IPS-18a (cell line): Measurements from ENCODE around the gene CDK17.
"Not testable (repeated sequence)": the region's sequence is repeated elsewhere in the genome, so short reads cannot be mapped to it uniquely, and the experiment has no call there.

Experiments
- H3K27ac ChIP-seq: one replicate; pipeline ENCODE4 v1.5.1; 2013; ENCODE audit warnings: low read length
- H3K27me3 ChIP-seq: one replicate; pipeline ENCODE4 v1.6.1; 2013; ENCODE audit warnings: mild to moderate bottlenecking, low read length; ENCODE audit not compliant: control insufficient read depth, insufficient read depth
- H3K36me3 ChIP-seq: one replicate; pipeline ENCODE4 v1.6.1; 2013; ENCODE audit warnings: low read depth, low read length; ENCODE audit not compliant: control insufficient read depth
- H3K4me1 ChIP-seq: one replicate; pipeline ENCODE4 v1.6.1; 2013; ENCODE audit warnings: low read depth, low read length; ENCODE audit not compliant: control insufficient read depth
- H3K4me3 ChIP-seq: one replicate; pipeline ENCODE4 v1.5.1; 2013; ENCODE audit warnings: low read length
- H3K9ac ChIP-seq: one replicate; pipeline ENCODE4 v1.6.1; 2013; ENCODE audit warnings: mild to moderate bottlenecking, low read length, moderate library complexity
- H3K9me3 ChIP-seq: one replicate; pipeline ENCODE4 v1.6.1; 2013; ENCODE audit warnings: low read depth, low read length; ENCODE audit not compliant: control insufficient read depth

CDK17 gene

DNA sequence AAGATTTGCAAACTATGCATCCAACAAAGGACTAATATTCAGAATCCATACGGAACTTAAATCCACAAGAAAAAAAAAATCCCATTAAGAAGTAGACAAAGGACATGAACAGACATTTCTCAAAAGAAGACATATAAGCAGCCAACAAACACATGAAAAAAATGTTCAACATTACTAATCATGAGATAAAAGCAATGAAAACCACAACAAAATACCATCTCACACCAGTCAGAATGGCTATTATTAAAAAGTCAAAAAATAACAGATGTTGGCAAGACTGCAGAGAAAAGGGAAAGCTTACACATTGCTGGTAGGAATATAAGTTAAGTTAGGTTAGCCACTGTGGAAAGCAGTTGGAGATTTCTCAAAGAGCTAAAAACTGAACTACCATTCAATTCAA, 16.2 kb downstream of the CDK17 start:
- H3K4me3 ChIP-seq, result no peak overlapping the region
- H3K9me3 ChIP-seq, result no peaks in the 10 kb centered on the region
- H3K27me3 ChIP-seq, result no peaks in the 10 kb centered on the region
- H3K9ac ChIP-seq, result no peak overlapping the region
- H3K36me3 ChIP-seq, result no peaks in the 10 kb centered on the region
- H3K4me1 ChIP-seq, result no peaks in the 10 kb centered on the region
- H3K27ac ChIP-seq, result no peak overlapping the region

DNA sequence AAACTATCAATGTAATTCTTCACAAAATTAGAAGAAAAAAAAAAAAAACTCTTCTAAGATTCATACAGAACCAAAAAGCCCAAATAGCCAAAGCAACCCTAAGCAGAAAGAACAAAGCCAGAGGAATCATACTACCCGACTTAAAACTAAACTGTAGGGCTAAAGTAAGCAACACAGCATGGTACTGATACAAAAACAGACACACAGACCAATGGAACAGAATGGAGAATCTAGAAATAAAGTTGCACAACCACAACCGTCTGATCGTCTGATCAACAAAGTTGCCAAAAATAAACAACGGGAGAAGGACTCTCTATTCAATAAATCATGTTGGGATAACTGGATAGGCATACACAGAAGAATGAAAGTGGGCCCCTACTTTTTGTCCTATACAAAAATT, 16.9 kb downstream of the CDK17 start:
- no peaks in the 10 kb centered on the region for H3K4me1 ChIP-seq
- H3K9me3 ChIP-seq, result peaks cover 3% of the 10 kb centered on the region
- no peak overlapping the region for H3K9ac ChIP-seq
- no peak overlapping the region for H3K27ac ChIP-seq
- no peak overlapping the region for H3K4me3 ChIP-seq
- H3K36me3 ChIP-seq, result no peaks in the 10 kb centered on the region
- no peaks in the 10 kb centered on the region for H3K27me3 ChIP-seq

DNA sequence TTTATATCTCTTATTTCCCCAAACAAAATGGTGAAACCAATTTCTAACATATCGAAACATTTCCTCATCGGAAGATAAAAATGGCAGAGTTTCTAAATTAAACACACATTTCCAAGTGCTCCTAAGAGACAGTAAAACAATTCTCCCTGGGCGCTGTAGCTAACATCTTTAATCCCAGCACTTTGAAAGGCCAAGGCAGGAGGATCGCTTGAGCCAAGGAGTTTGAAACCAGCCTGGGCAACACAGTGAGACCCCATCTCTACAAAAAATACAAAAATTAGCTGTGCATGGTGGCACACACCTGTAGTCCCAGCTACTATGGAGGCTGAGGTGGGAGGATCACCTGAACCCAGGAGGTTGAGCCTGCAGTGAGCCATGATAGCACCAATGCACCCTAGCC, 20.5 kb downstream of the CDK17 start:
- H3K27me3 ChIP-seq, H3K36me3 ChIP-seq, H3K9ac ChIP-seq, H3K9me3 ChIP-seq, H3K4me3 ChIP-seq, H3K27ac ChIP-seq, H3K4me1 ChIP-seq: not testable (repeated sequence)

DNA sequence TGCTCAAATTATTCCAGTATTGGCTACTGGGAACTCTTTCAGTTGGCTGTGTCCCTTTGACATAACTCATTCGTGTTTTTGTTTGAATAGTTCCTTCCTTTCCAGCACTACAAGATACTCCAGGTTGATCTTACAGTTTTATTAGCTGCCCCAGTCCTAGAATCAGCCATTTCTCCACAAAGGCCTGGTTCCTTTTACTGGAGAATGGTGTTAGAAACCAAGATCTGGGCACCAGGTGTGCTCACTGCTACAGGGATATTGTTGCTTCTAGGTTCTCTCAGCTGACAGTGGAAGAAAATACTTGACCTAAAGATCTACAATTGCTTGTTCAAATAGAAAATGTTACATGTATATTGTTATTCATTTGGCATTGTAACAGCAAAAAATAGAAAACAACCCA, 21.9 kb downstream of the CDK17 start:
- Histone ChIP-seq H3K27me3 (no peaks in the 10 kb centered on the region), H3K9me3 (peaks cover 3% of the 10 kb centered on the region), H3K27ac (no peak overlapping the region), H3K4me1 (no peaks in the 10 kb centered on the region), H3K9ac (no peak overlapping the region), H3K4me3 (no peak overlapping the region), H3K36me3 (no peaks in the 10 kb centered on the region)

DNA sequence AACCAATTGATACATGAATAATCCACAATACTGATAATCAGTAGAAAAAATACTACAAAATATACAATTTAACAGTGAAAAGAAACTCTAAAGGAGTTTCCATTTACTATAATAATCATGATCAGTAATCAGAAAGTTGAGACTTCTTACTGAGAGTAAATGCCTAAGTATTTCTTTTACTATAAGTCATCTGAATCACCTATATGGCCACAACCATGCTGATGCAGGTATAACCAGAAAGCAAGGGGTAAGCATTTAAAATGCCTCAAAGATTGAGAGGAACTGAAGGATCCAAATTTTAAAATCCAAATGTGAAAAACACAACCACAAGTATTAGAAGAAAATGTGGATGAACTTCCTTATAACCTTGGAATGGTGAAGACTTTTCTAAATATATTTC, 23.4 kb downstream of the CDK17 start:
- Histone ChIP-seq H3K4me3 (no peak overlapping the region), H3K27ac (no peak overlapping the region)

DNA sequence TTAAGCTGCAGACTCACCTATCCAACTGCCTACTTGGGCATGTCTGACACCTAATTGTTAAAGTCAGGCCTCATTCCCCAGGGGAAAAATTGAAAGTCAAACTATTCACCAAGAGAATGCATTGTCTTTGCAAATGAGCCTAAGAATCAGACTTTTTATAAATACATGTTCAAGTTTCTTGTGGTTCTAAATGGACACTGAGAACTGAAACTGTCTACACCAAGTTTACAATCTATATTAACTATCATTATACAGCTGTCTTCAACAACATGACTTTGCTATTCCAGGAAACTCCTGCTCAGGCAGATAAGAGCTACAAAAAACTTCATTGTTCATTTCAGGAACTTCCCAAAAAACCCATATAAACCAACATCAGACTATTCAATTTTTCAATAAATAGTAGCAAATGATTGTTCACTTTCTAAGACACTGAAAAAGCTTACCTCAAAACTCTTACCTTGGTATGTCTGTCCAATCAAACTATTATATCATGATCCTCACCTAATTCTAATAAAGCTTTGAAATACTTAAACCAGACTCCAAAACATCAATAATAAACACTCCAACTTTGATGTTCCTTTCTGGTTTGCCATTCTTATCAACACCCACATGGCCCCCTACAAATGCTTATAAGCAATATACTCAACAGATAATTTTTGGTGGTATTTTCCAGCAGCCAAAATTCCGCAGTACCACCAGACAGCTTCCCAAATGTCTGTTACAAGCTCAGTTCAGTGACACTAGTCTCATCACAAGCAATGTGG, 24.2 kb downstream of the CDK17 start:
- Histone ChIP-seq H3K9ac (no peak overlapping the region), H3K36me3 (no peaks in the 10 kb centered on the region), H3K4me3 (no peak overlapping the region), H3K27me3 (no peaks in the 10 kb centered on the region), H3K4me1 (peaks cover 14% of the 10 kb centered on the region), H3K9me3 (peaks cover 3% of the 10 kb centered on the region), H3K27ac (no peak overlapping the region)

More for the DNA sequence above, 23.4 kb downstream of the CDK17 start:
- peaks cover 3% of the 10 kb centered on the region for H3K9me3 ChIP-seq
- H3K4me1 ChIP-seq, result peaks cover 11% of the 10 kb centered on the region
- no peak overlapping the region for H3K9ac ChIP-seq
- no peaks in the 10 kb centered on the region for H3K36me3 ChIP-seq
- H3K27me3 ChIP-seq, result no peaks in the 10 kb centered on the region

DNA sequence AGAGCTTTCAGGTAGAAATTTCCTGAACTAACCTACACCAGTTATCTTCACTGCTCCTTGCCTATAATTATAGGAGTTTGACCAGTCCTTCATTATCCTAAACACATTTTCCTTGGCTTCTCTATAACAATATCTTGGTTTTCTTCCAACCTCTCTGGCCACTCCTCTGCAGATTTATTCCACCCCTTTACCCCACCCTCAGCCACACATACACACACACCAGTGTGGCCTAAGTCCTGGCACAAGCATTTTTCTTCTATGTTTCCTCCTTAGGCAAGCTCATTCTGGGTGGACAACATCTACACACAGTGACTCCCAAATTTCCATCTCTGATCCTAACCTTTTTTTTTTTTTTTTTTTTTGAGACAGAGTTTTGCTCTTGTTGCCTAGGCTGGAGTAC, 25.1 kb downstream of the CDK17 start:
- Histone ChIP-seq H3K9ac (no peak overlapping the region), H3K27ac (no peak overlapping the region), H3K9me3 (peaks cover 3% of the 10 kb centered on the region), H3K27me3 (no peaks in the 10 kb centered on the region), H3K4me1 (peaks cover 17% of the 10 kb centered on the region), H3K4me3 (no peak overlapping the region), H3K36me3 (no peaks in the 10 kb centered on the region)

DNA sequence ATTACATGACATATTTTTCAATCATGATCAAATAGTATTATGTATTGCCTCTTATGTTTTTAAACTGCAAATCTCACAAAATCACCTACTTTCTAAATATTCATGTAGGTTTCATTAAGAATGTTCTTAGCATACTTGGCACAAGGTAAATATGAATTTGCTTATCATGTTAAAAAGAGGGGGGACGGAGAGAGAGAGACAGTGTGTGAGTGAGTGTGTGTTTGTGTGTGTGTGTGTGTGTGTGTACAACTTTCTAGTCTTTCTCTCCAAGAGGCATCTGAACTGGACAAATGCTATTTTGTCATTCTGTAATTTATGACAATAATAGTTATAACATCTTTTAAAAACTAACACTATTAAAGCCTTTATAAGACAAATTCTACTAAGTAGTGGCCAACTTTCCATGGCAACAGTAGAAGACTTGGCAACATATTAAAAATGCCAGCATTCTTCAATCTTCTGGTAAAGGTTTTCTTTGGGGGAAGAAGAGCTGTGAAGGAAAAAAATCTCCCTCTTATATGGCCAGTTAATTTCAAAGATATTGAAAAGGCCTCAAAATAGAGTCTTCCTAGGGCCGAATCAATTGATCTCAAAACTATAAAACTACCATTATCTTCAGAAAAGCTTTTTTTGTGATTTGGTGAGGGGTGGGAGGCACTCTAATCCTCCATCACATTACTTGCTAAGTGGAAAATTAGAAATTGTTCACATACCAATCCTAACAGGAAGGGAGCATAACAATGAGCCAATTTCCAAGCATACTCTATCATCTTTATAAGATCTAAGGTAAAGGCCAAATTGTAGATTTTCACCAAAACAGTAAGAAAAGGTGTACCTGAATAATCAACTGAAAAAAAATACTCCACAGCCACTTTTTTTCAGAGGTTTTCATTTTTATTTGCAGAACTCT, 28.2 kb downstream of the CDK17 start:
- Histone ChIP-seq H3K4me3 (no peak overlapping the region), H3K27me3 (no peaks in the 10 kb centered on the region), H3K36me3 (no peaks in the 10 kb centered on the region), H3K9ac (no peak overlapping the region), H3K4me1 (peaks cover 22% of the 10 kb centered on the region), H3K9me3 (no peaks in the 10 kb centered on the region), H3K27ac (no peak overlapping the region)

DNA sequence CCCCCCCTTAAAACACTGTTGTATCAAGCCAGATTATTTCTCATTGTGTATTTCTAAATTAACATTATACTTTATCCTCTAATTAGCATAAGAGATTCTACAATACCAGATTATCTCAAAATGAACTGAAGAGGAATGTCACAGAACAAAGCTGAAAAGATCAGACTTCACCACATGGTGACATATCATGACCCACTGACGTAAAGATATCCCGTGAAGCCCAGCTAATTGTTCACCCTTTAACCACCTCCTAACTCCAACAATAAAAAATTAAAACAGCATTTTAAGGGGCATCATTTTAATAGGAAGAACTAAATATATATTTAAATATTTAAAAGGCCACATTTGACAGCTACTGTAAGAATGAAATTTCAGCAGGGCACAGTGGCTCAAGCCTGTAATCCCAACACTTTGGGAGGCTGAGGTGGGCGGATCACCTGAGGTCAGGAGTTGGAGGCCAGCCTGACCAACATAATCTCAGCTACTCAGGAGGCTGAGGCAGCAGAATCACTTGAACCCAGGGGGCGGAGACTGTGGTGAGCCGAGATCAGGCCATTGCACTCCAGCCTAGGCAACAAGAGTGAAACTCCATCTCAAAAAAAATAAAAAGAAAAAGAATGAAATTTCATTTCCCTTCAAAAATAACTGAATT, 29.0 kb downstream of the CDK17 start:
- Histone ChIP-seq H3K27me3 (no peaks in the 10 kb centered on the region), H3K9ac (no peak overlapping the region), H3K9me3 (no peaks in the 10 kb centered on the region), H3K4me3 (no peak overlapping the region), H3K27ac (no peak overlapping the region), H3K36me3 (no peaks in the 10 kb centered on the region), H3K4me1 (peaks cover 22% of the 10 kb centered on the region)

DNA sequence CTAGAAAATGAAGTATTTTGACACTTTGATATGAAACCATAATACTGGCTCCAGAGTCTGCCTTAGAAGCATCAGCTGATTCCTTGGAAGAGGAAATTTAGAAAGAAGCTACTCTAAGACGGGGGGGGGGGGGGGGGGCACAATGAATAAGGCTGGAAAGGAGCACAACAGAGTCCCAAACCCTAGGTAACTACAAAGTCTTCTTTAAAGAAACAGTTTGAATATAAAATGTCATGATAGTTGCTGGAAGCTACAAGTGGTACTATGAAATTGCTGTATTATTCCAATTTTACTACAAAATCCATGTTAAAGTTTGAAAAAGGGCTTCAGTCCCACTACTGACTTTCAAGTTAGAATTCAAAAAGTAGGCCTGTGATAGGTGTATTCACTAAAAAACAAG, 31.6 kb downstream of the CDK17 start:
- H3K9me3 ChIP-seq, result no peaks in the 10 kb centered on the region
- H3K4me3 ChIP-seq, result no peak overlapping the region
- no peaks in the 10 kb centered on the region for H3K27me3 ChIP-seq
- peaks cover 24% of the 10 kb centered on the region for H3K4me1 ChIP-seq
- H3K27ac ChIP-seq, result no peak overlapping the region
- no peaks in the 10 kb centered on the region for H3K36me3 ChIP-seq
- no peak overlapping the region for H3K9ac ChIP-seq

DNA sequence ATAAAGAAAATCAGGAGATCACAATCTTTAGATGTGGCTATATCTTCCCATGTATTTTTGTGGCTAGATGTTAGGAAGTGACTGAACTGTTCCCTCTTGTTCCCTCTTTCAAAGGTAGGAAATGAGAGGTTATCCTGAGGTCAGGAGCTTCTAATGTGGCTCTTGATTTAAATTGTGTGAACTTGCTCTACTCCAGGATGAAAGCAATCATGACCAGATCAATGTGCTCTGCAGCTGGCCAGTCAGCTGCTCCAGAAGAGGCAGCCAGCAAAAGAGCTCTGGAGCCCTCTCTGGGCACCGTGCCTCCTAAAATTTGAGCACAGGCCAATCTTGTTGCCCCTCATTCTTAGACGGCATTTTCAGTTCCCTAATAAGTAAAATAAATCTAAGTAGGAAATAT, 32.0 kb downstream of the CDK17 start:
- no peaks in the 10 kb centered on the region for H3K36me3 ChIP-seq
- no peak overlapping the region for H3K9ac ChIP-seq
- H3K27ac ChIP-seq, result no peak overlapping the region
- peaks cover 24% of the 10 kb centered on the region for H3K4me1 ChIP-seq
- no peaks in the 10 kb centered on the region for H3K27me3 ChIP-seq
- no peak overlapping the region for H3K4me3 ChIP-seq
- H3K9me3 ChIP-seq, result no peaks in the 10 kb centered on the region
